Lower leg skin (tissue), 3 donors: ENCODE data around the gene METTL25.

Experiments used
- POLR2A ChIP-seq, 2 donors: fragments of 450-650 bp; IDR thresholded peaks; one replicate each; pipeline ENCODE4 v1.6.1; 2016 to 2017; ENCODE audit warnings: antibody characterized with exemption in 2 of 2, mild to moderate bottlenecking in 1 of 2, moderate library complexity in 1 of 2
- TF ChIP-seq, protein P1 (sequence below), 3 donors: fragments of 450-650 bp; IDR thresholded peaks; one replicate each; pipeline ENCODE4 v1.5.1; 2016; ENCODE audit warnings: antibody characterized with exemption in 3 of 3, mild to moderate bottlenecking in 3 of 3, moderate library complexity in 2 of 3

DNA sequence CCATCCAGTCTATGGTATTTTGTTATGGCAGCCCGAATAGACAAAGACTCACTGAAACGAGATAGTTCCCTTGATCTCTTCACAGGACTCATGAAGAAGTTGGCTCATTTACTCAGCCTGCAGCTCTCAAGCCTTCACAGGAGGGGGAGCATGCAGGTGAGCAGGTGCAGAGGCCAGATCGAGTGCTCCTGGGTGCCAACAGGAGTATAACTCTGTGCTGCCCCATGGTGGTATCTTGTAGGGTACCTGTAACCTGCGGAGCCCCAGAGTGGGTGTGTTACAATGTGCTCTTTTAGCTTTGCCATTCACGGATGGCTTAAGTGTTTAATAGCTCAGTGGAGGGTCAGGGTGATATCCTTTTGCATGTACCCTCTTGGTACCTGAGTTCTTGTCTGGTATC lies 159.5 kb downstream of the METTL25 start:
- TF ChIP-seq, protein P1, sequence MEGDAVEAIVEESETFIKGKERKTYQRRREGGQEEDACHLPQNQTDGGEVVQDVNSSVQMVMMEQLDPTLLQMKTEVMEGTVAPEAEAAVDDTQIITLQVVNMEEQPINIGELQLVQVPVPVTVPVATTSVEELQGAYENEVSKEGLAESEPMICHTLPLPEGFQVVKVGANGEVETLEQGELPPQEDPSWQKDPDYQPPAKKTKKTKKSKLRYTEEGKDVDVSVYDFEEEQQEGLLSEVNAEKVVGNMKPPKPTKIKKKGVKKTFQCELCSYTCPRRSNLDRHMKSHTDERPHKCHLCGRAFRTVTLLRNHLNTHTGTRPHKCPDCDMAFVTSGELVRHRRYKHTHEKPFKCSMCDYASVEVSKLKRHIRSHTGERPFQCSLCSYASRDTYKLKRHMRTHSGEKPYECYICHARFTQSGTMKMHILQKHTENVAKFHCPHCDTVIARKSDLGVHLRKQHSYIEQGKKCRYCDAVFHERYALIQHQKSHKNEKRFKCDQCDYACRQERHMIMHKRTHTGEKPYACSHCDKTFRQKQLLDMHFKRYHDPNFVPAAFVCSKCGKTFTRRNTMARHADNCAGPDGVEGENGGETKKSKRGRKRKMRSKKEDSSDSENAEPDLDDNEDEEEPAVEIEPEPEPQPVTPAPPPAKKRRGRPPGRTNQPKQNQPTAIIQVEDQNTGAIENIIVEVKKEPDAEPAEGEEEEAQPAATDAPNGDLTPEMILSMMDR (IDR thresholded peaks at IDR 0.05), result no peak
- TF ChIP-seq POLR2A (IDR thresholded peaks at IDR 0.05), result no peak
